Activated naive CD8-positive, alpha-beta T cell treated with anti-CD3 and anti-CD28 coated beads, Interleukin-2, amount 50 U/mL, for 16 hours (primary cell): ENCODE results near the gene FAM241B.

Experiments
- DNase-seq: peaks from one replicate; pipeline ENCODE4 v3.0.0-alpha.2; 2020; ENCODE audit warnings: low read depth, low spot score

FAM241B gene

DNA sequence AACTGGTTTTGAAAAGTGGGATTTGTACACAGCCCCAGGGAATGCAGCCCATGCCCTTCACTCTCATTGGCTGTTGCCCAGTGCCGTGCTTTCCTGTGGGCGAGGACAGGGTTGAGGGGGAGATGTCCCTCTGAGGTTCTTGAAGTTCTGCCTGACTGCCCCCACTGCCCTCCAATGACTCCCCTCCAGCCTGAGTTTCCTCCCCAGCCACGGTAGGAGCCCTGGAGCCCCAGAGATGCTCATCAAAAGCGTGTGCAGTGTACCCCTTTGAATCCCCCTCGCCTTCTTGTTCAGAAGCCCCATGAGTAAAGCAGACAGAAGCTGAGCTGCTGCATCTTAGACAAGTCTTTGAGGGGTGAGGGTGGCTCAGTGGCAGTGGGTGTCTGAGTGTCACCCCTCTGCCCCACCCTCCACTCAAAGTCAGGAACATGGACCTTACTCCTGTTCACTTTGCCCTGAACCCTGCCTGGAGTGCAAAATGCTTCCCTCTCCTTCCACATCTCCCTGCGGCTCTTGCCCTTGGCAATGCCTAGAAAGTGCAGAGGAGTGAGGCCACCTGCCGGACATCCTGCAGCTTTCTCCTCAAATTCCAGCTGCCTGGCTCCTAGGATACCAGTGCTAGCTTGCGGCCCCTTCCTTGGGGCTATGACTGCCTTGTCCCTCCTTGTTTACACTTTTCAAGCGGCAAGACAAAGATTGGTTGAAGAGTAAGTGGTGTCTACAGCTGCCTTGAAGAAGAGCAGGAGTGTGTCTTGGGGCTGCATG is 19.9 kb downstream of the FAM241B start:
- DNase-seq, result no peak

DNA sequence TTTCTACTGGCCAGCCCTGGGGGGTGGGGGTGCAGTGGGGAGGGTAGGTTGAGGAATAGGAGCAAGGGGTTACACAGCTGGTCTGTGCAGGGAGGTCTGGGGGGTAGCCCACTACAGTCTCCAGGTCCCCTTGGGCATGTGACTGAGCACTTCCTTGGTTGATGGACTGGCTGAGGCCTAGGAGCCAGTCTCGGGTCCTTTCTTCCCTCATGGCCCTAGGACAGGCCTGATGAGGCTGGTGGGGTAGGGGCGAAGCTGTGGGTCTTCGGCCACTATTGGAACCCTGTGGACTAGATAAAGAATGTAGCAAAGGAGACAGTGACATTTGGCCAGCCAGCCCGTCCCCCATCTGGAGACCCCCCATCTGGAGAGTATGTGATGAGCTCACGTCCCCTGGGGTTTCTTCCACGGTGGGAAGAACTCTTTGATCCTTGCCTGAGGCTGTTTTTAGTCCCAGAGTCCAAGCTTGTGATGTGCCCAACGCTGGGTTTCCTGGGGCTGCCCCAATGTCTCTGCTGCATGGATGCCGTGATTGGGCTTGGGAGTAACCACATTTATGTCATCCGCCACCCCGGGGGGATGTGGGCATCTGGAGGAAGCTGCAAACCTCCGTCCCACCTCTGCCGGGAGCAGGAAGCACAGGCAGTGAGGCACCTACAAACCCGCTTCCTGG is 20.7 kb downstream of the FAM241B start:
- no peak for DNase-seq

DNA sequence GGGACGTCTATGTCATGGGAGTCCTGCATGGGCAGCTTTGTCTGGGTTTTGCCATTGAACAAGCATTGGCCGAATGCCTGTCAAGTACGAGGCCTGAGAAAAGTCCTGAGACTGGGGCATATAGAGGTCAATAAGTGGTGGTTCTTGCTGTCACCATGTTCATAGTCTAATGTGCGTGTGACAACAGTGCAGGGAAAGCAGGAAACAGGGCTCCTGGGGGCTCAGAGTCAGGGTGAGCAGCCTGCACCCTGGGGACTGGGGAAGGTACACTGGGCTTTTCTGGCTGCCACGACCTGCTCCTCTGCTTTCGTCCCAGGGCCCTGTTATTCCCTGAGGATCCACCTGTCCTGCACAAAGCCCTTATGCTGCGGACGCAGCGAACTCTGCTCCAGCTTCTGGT is 21.3 kb downstream of the FAM241B start:
- no peak for DNase-seq

DNA sequence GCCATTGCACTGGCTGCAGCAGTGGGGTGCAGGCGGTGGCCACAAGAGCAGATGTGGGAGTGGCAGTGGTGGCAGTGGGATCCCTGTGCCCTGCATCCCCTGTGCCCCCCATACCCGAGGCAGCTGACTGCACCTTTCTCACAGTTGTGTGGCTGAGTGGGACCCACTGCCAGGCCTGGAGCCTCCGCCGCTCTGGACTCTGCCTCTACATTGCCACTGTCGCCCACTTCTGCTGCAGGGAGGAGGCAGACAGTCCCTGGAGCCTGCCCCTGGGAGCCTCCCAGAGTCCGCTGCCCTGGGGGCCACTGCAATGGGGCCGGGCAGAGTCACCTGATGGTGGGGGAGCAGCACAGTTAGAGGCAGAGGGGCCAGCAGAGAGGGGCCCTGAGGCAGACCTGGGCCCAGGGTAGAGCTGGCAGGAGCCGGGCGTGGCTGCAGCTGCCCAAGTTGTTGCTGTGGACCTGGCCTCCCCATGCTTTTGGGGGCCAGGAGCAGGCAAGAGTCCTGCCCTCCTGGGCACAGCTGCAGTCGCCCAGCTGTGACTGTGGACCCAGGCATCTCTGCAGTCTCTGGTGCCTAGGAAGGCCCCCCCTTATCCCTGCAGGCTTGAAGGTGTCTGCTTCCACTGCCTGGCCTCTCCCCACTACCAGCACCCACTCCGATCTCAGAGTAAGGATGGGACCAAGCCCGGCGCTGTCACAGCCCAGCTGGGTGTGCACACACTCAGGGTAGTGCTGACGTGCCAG is 22.2 kb downstream of the FAM241B start:
- DNase-seq, result no peak

- no peak for DNase-seq
Measured at GRCh38 chr10:69652857-69653199, 22.8 kb downstream of the FAM241B start.

GRCh38 chr10:69653561-69653960 is 23.5 kb downstream of the FAM241B start:
- DNase-seq, result no peak

- DNase-seq, result no peak
Measured at GRCh38 chr10:69655124-69655867, 25.2 kb downstream of the FAM241B start.

DNA sequence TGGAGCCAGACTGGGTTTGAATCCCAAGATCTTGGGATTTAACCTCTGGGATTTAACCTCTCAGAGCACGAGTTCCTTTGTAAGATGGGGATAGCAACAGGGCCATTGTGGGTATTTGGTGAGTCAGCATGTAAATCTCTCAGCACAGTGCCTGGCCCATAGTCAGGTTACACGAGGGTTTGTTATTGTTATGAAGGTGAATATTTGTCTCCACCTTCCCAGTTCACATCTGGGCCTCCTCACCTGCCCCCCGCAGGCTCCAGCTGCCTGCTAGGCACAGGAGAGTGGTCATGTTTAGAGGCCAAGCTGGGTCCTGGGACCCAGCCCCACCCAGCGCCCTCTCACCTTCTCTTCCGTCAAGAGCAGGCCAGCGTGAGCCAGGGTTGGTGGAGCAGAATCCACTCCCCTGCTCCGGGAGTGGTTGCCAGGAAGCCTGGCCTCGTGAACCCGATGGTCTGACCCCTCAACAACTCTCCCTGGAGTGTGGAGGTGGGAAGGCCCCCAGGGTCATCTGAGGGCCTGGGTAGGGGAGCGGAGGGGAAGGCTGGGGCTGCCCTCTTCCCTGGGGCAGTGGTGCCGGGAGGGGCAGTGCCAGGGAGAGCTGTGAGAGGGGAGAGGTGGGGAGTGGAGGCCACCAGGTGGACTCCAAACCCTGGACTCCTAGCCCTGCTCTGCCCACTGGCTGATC is 26.0 kb downstream of the FAM241B start:
- no peak for DNase-seq

GRCh38 chr10:69656742-69657269 is 26.8 kb downstream of the FAM241B start:
- no peak for DNase-seq

DNA sequence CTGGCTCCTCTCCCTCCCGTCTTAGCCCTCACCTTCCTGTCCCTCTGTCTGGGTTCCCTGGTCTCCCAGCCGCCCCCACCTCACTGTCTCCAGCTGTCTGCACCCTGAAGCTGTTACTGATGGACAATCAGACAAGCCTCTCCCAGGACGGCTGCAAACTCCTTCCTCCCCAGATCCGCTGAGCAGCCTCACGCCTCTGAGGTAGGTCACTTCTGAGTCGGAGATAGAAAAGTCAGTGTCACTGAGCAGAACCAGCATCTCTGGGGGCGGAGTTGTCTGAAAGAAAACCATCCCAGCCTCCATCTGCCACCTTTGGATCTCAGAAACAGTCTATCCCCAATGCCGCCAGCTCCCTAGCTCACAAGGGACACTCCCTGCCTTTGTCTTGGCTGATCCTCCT is 27.4 kb downstream of the FAM241B start:
- DNase-seq, result no peak

DNA sequence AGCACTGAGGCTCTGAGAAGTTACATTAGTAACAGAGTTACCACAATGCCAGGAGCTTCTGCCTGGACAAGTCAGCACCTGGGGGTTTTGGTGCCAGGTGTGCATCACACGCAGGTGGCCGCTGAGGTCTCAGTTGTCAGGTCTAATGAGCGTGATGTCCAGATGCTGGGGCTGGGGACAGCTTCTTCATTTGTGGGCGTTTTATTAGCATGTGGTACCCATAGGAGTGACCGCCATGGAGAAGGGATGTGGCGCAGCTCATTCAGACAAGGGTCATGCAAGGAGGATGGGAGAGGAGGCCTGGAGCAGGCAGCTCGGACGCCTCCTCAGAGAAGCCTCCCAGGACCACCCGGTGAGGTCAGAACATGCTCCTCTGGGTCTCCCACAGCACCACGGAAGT is 27.8 kb downstream of the FAM241B start:
- DNase-seq, result no peak

DNA sequence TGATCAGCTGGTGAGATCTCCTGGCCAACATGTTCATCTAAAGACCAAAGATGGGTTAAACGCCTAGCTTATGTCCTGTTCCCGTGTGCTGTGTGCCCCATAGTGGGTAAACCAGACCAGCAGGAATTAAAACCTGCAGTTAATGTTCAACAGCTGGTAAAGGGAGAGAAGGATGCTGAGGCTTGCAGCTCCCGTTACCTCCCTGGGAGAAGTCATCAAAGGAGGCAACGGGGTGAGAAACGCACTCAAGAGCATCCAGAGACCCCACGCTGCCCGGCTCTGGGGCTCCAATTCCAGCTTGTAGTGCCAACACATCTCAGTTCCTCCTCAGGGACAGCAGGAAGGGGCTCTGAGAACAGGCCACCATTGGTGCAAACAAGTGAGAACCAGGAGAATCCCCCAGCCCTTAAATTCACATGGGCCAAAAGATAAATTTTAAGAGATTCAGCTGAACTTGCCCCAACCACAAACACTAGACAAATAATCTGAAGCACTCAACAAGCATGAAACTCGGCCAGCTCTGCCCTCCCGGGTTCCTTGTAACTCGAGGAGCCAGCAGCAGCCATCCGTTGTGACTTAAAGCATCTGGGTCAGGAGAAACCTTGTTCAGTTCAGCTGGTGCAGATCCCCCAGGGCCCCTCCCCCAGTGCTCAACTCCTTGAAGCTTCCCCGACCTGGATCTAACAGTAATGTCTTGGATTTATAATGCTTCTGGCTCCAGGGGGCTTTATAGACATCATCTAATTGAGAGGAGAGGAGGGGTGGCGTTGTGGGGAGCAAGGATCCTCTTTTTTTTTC is 29.4 kb downstream of the FAM241B start:
- no peak for DNase-seq

GRCh38 chr10:69660296-69660695 is 30.2 kb downstream of the FAM241B start:
- DNase-seq, result no peak

DNA sequence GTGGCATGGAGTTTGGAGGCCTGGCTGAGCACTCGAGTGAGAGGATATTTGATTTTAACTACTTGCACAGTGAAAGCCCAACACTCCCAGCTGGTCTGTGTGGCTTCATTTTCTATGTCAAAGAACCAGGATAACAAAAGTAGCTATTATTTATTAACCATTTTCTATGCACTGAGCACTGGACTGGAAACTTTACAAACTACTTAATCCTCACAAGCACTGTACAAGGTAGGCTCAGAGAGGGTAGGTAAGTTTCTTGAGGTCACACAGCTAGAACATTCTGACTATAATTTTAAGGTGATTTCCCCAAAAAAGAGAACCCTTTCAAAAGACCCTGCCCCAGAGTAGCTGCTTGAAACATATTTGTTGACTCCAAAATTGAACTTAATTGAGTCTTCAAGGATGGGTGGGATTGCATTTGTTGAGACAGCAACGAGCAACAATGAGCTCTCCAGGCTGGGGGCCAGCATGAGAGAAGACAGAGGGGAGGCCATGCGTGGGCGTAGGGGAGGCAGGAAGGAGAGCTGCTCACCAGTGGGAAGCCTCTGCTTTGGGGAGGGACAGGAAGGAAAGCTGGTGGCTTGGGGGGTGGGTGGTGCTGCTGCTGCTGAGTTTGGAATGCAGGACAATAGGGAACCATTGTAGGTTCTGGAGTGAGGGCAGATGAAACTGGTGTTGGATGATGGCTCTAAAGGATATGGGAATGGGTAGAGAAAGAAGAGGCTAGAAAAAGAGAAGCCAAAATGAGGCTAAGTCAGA is 31.5 kb downstream of the FAM241B start:
- no peak for DNase-seq

- DNase-seq, result no peak
Measured at GRCh38 chr10:69662173-69662877, 32.3 kb downstream of the FAM241B start.

DNA sequence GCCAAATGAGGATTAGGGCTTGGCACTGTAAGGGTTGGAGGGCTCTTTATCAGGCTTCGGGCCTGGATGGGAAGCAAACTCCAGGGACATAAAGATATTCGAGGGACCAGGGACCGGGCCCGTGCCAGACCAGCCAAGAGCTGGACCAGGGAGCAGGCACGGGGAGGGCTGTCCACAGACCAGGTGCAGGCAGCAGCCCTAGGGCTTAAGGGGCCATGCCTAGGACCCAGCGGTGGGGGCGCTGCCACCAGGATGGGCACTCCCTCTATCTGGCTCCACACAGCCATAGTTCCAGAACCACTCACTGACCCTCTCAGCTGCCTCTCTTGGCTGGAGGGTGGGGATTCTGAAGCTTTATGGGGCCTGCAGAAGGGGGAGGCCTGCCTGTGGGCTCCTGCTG is 32.9 kb downstream of the FAM241B start:
- no peak for DNase-seq

DNA sequence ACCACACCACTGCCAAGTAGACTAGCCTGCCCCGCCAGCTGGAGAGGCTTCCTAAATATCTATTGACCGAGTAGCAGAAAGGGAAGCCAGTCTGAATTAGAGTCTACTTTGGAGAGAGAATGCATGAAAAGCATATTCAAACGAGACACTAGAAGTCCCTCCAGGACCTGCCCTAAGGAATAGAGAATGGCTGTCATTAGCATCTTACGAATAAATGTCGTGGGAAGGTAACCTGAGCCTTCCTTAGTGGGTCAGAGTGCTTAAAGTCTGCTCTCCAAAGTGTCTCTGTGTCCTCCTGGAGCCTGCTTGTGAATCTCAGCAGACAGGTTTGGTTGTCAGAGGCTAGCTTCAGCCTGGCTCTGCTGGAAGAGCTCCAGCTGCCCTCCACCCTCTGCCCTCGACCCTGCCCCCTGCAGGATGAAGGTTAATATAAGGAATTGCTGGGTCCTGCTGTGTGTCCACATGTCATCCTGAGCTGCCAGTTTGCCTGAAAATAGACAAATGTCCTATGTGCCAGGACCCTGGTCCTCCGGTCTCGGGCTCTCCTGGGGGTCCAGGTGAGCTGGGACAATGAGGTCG is 33.4 kb downstream of the FAM241B start:
- no peak for DNase-seq

- DNase-seq, result no peak
Measured at GRCh38 chr10:69665474-69666320, 35.6 kb downstream of the FAM241B start.
